Natural killer cell (primary cell): ENCODE data around the gene KCTD20. TPM values are rescaled to one million over a fixed set of nuclear protein-coding genes. Genes with fewer than 3 reads are reported as not detected.

Experiments used
- ATAC-seq, 3 donors: fragments of 150-1000 bp in 2 of 3; fragments of 200-7000 bp in 1 of 3; cut with Tn5 transposase; 1 replicate in 1 of 3; 2 replicates in 2 of 3; pipeline ENCODE4 v1.10.0; 2021; ENCODE audit warnings: mild to moderate bottlenecking in 2 of 3, moderate library complexity in 2 of 3
- DNase-seq, 2 donors: peaks; one replicate each; pipeline versions ENCODE4 v3.0.0 to v3.0.0-alpha.2; 2013 to 2021; ENCODE audit warnings: mixed read lengths in 1 of 2
- H3K27ac ChIP-seq: one replicate; pipeline ENCODE4 v1.5.1; 2013; ENCODE audit warnings: mild to moderate bottlenecking, low read length
- H3K27me3 ChIP-seq: one replicate; pipeline ENCODE4 v1.6.1; 2013; ENCODE audit warnings: low read length; ENCODE audit not compliant: control insufficient read depth, insufficient read depth
- H3K36me3 ChIP-seq: one replicate; pipeline ENCODE4 v1.6.1; 2013; ENCODE audit warnings: low read length; ENCODE audit not compliant: control insufficient read depth, insufficient read depth
- H3K4me1 ChIP-seq: one replicate; pipeline ENCODE4 v1.6.1; 2013; ENCODE audit warnings: low read length; ENCODE audit not compliant: control insufficient read depth, insufficient read depth
- H3K4me3 ChIP-seq: one replicate; pipeline ENCODE4 v1.5.1; 2013; ENCODE audit warnings: low read length
- H3K9me3 ChIP-seq: one replicate; pipeline ENCODE4 v1.6.1; 2013; ENCODE audit warnings: low read length; ENCODE audit not compliant: control insufficient read depth, insufficient read depth
- H3K27ac Mint-ChIP-seq, 2 donors: one replicate each; pipeline ENCODE4 v1.8.0; 2022; ENCODE audit warnings: mild to moderate bottlenecking in 2 of 2, mixed read lengths in 2 of 2, moderate library complexity in 1 of 2
- H3K27me3 Mint-ChIP-seq, 2 donors: one replicate each; pipeline ENCODE4 v1.8.0; 2022; ENCODE audit warnings: low read depth in 2 of 2, mixed read lengths in 2 of 2
- H3K36me3 Mint-ChIP-seq: one replicate; pipeline ENCODE4 v1.8.0; 2022; ENCODE audit warnings: mixed read lengths
- H3K4me1 Mint-ChIP-seq, 2 donors: one replicate each; pipeline ENCODE4 v1.8.0; 2022; ENCODE audit warnings: mixed read lengths in 2 of 2
- H3K4me3 Mint-ChIP-seq: one replicate; pipeline ENCODE4 v1.8.0; 2022; ENCODE audit warnings: mild to moderate bottlenecking, moderate library complexity, mixed read lengths
- H3K9me3 Mint-ChIP-seq, 2 donors: one replicate each; pipeline ENCODE4 v1.8.0; 2022; ENCODE audit warnings: mixed read lengths in 2 of 2
- WGBS: methylation state at CpG from one replicate; pipeline ENCODE4 v1.1.7; 2013; ENCODE audit warnings: missing lambda C conversion rate; ENCODE audit not compliant: insufficient coverage; 5-methylcytosine and 5-hydroxymethylcytosine counted together
- intact Hi-C: fragments of 100-400 bp; cut with micrococcal nuclease; formaldehyde crosslinking; loops from one replicate; pipeline ENCODE4 v1.14.2; 2022
- total RNA-seq, 4 donors: library from RNA; stranded (reverse); fragments of 120-200 nt in 1 of 4; gene quantifications; one replicate each; pipeline versions ENCODE4 v1.2.3 to v1.2.4, GENCODE V29; 2013 to 2022
- TF ChIP-seq, protein P1 (sequence below): fragments of 200-600 bp; IDR thresholded peaks from one replicate; pipeline ENCODE4 v1.8.0; 2022; ENCODE audit warnings: antibody characterized with exemption

KCTD20 gene
- total RNA-seq, 3 donors from 2014 or later (not counting 1 experiment from before 2014, with no cell fraction given) = 37.7 to 43.5 (median 43.2) TPM

DNA sequence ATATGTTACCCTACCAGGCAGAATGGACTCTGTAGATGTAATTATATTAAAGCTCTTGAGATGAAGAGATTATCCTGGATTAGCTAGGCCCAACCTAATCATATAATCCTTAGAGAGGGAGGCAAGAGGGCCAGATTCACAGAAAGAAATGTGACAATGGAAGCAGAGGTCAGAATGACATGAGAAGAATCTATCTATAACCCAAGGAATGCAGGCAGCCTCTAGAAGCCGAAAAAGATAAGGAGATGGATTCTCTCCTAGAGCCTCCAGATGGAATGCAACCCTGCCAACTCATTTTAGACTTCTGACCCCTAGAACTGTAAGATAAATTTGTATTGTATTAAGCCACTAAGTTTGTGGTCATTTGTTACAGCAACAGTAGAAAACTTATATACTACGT is 12.4 kb upstream of the KCTD20 start:
- Mint-ChIP-seq H3K4me1 (no peaks in the 10 kb centered on the region), H3K36me3 (no peaks in the 10 kb centered on the region), H3K27me3 (no peaks in the 10 kb centered on the region), H3K27ac (no peak overlapping the region), H3K9me3 (no peaks in the 10 kb centered on the region), H3K4me3 (no peak overlapping the region)
- Histone ChIP-seq H3K27ac (no peak overlapping the region), H3K4me1 (no peaks in the 10 kb centered on the region), H3K9me3 (no peaks in the 10 kb centered on the region), H3K27me3 (no peaks in the 10 kb centered on the region), H3K36me3 (no peaks in the 10 kb centered on the region), H3K4me3 (no peak overlapping the region)
- no peak for DNase-seq
- intact Hi-C loops = no loop called here
- TF ChIP-seq, protein P1, sequence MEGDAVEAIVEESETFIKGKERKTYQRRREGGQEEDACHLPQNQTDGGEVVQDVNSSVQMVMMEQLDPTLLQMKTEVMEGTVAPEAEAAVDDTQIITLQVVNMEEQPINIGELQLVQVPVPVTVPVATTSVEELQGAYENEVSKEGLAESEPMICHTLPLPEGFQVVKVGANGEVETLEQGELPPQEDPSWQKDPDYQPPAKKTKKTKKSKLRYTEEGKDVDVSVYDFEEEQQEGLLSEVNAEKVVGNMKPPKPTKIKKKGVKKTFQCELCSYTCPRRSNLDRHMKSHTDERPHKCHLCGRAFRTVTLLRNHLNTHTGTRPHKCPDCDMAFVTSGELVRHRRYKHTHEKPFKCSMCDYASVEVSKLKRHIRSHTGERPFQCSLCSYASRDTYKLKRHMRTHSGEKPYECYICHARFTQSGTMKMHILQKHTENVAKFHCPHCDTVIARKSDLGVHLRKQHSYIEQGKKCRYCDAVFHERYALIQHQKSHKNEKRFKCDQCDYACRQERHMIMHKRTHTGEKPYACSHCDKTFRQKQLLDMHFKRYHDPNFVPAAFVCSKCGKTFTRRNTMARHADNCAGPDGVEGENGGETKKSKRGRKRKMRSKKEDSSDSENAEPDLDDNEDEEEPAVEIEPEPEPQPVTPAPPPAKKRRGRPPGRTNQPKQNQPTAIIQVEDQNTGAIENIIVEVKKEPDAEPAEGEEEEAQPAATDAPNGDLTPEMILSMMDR = no peak
- ATAC-seq = no peak
- WGBS = 100% methylated on average over 1 of the region's 2 CpGs

- DNase-seq (no peak), ATAC-seq (no peak)
- intact Hi-C loops = no loop called here
- no peaks in the 10 kb centered on the region for H3K27me3 Mint-ChIP-seq
- Histone ChIP-seq H3K4me3 (no peak overlapping the region), H3K27me3 (no peaks in the 10 kb centered on the region), H3K36me3 (no peaks in the 10 kb centered on the region), H3K9me3 (no peaks in the 10 kb centered on the region), H3K4me1 (no peaks in the 10 kb centered on the region), H3K27ac (no peak overlapping the region)
- no peaks in the 10 kb centered on the region for H3K4me1 Mint-ChIP-seq
- TF ChIP-seq, protein P1 = no peak
- H3K4me3 Mint-ChIP-seq = no peak overlapping the region
- no peaks in the 10 kb centered on the region for H3K9me3 Mint-ChIP-seq
- H3K36me3 Mint-ChIP-seq = no peaks in the 10 kb centered on the region
- no peak overlapping the region for H3K27ac Mint-ChIP-seq
- WGBS = 91% methylated on average over 4 of the region's 4 CpGs
Observed at GRCh38 chr6:36431197-36431596, 11.6 kb upstream of the KCTD20 start.

GRCh38 chr6:36432151-36432671 is 10.6 kb upstream of the KCTD20 start:
- intact Hi-C loops = no loop called here
- 73% methylated on average over 4 of the region's 4 CpGs for WGBS
- DNase-seq (no peak), ATAC-seq (no peak)
- Mint-ChIP-seq H3K9me3 (no peaks in the 10 kb centered on the region), H3K27ac (no peak overlapping the region), H3K4me1 (no peaks in the 10 kb centered on the region), H3K4me3 (no peak overlapping the region), H3K36me3 (no peaks in the 10 kb centered on the region), H3K27me3 (no peaks in the 10 kb centered on the region)
- H3K36me3 ChIP-seq = no peaks in the 10 kb centered on the region
- no peaks in the 10 kb centered on the region for H3K27me3 ChIP-seq
- TF ChIP-seq, protein P1 = no peak
- no peaks in the 10 kb centered on the region for H3K9me3 ChIP-seq
- no peak overlapping the region for H3K27ac ChIP-seq
- no peaks in the 10 kb centered on the region for H3K4me1 ChIP-seq
- no peak overlapping the region for H3K4me3 ChIP-seq

DNA sequence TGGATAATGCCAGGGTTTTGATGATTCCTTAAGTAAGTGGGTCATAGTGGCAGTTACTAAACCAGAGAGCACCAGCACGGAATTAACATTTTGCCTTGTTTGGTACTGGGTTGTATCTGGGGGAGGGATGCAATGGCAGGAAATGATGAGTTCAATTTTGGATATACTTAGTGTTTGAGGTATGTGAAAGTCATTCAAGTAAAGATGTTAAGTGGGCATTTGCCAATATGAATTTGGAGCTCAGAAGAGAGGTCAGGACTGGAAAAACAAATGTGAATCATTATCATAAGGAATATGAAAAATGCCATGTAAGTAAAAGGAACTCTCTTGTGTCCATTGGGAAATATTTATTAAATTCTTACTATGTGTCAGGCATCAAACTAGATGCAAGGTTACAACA is 6.3 kb upstream of the KCTD20 start:
- Histone ChIP-seq H3K4me3 (no peak overlapping the region), H3K36me3 (no peaks in the 10 kb centered on the region), H3K9me3 (no peaks in the 10 kb centered on the region), H3K4me1 (peaks cover 3% of the 10 kb centered on the region), H3K27me3 (no peaks in the 10 kb centered on the region), H3K27ac (no peak overlapping the region)
- H3K9me3 Mint-ChIP-seq = no peaks in the 10 kb centered on the region
- no peak overlapping the region for H3K4me3 Mint-ChIP-seq
- WGBS = 88% methylated on average over 1 of the region's 1 CpG
- H3K27ac Mint-ChIP-seq = no peak overlapping the region
- TF ChIP-seq, protein P1 = no peak
- H3K4me1 Mint-ChIP-seq = peaks cover 6% of the 10 kb centered on the region in 2 donors
- intact Hi-C loops = no loop called here
- no peak for DNase-seq
- ATAC-seq = no peak
- no peaks in the 10 kb centered on the region for H3K27me3 Mint-ChIP-seq
- H3K36me3 Mint-ChIP-seq = no peaks in the 10 kb centered on the region
